Psoas muscle (tissue), 8 donors: ENCODE measurements around the gene COPS4. TPM values are rescaled to one million over a fixed set of nuclear protein-coding genes. Genes with fewer than 3 reads are reported as not detected.
"Not testable (repeated sequence)": the region's sequence is repeated elsewhere in the genome, so short reads cannot be mapped to it uniquely, and the experiment has no call there.

Experiments used
- ATAC-seq, 4 donors: fragments of 200-7000 bp; cut with Tn5 transposase; one replicate each; pipeline ENCODE4 v1.9.1; 2020; ENCODE audit warnings: moderate library complexity in 3 of 4, mild to moderate bottlenecking in 2 of 4
- DNase-seq, 2 donors: peaks; one replicate each; pipeline ENCODE4 v3.0.0-alpha.2; 2020
- H3K27ac ChIP-seq: fragments of 200-600 bp; one replicate; pipeline ENCODE4 v1.8.0; 2022
- H3K27me3 ChIP-seq, 3 donors: fragments of 200-600 bp in 1 of 3; one replicate each; pipeline versions ENCODE4 v1.6.1 to v1.8.0; 2013 to 2022; ENCODE audit warnings: low read length in 2 of 3, mild to moderate bottlenecking in 2 of 3, moderate library complexity in 1 of 3; ENCODE audit not compliant: insufficient read depth in 3 of 3
- H3K36me3 ChIP-seq, 2 donors: fragments of 200-600 bp in 1 of 2; one replicate each; pipeline versions ENCODE4 v1.6.1 to v1.8.0; 2013 to 2022; ENCODE audit warnings: low read depth in 1 of 2, mild to moderate bottlenecking in 1 of 2, moderate library complexity in 1 of 2; ENCODE audit not compliant: insufficient read depth in 1 of 2
- H3K4me1 ChIP-seq: fragments of 200-600 bp; one replicate; pipeline ENCODE4 v1.8.0; 2022
- H3K4me3 ChIP-seq: fragments of 200-600 bp; one replicate; pipeline ENCODE4 v1.8.0; 2022; ENCODE audit warnings: mild to moderate bottlenecking
- H3K9me3 ChIP-seq: fragments of 200-600 bp; one replicate; pipeline ENCODE4 v1.8.0; 2022
- WGBS, 3 donors: extraction: QIAGEN DNeasy Blood & Tissue Kit; methylation state at CpG; one replicate each; pipeline versions ENCODE4 v1.1.6 to v1.1.7; 2013; 5-methylcytosine and 5-hydroxymethylcytosine counted together
- intact Hi-C, 2 donors: fragments of 100-400 bp; cut with DNase I; formaldehyde crosslinking; loops; one replicate each; pipeline versions ENCODE4 v1.11.0 to v1.14.2; 2022
- polyA plus RNA-seq, 3 donors: library from polyadenylated mRNA; stranded (reverse); fragments of 200-250 nt; gene quantifications; one replicate each; pipeline ENCODE4 v1.2.3, GENCODE V29; 2013
- total RNA-seq, 4 donors: library from RNA; stranded (reverse); fragmentation: NEBNext Ultra II Directional in 2 of 4; extraction: Animal tissue kit (Norgen Biotek cat#: 25700) in 2 of 4; gene quantifications; one replicate each; pipeline versions ENCODE4 v1.2.1 to v1.2.4, GENCODE V29; 2021 to 2023
- TF ChIP-seq, protein P1 (sequence below): fragments of 200-600 bp; IDR thresholded peaks from one replicate; pipeline ENCODE4 v1.8.0; 2022; ENCODE audit warnings: antibody characterized with exemption
- donor health status: healthy with polysubstance abuse.
- donor health status: DM: no; HTN: no; CAD: no; lungs with moderate emphysema.
- donor health status: Bipolar disorder and iron deficiency.
- donor health status: healthy.
- donor health status: DM: yes; HTN: yes; CAD: no.
- donor health status: DM: no; HTN: no; CAD: no.
- donor health status: DM: no; HTN: no; CAD: no.
- donor health status: DM: yes; HTN: yes; CAD: no.

Gene COPS4
- total and polyA plus RNA-seq, 7 donors, result 32.5 to 89.8 (median 60.2) TPM

DNA sequence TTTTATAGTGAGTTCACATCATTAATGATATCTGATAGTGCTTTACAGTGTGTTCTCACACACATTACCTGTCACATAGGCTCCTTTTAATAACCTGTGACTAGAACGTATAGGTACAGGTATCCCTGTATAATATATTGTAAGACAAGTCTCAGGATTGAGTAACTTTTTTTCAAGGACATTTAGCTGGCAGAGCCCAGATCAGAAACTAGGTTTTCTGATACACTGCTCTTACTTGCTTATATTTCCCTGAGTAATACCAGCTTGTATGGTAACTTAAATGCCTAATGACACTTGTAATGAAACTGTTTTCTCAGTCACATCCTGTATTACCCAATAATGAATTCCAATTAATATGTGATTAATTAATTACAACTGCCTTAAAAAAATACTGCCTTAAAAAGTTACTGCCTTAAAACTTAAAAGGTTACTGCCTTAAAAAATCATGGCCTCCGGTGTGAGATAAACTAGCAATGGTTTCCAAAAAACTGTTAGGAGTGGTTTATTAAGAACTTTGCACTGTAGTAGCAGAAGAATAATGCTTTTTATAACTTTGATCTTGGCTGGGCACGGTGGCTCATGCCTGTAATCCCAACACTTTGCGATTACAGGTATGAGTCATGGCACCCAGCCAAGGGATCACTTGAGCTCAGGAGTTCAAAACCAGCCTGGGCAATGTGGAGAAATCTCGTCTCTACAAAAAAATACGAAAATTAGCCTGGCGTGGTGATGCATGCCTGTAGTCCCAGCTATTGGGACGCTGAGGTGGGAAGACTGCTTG lies 11.9 kb downstream of the COPS4 start:
- Histone ChIP-seq H3K27me3 (no peaks in the 10 kb centered on the region), H3K9me3 (no peaks in the 10 kb centered on the region), H3K36me3 (peaks cover 0 to 44% of the 10 kb centered on the region in 2 donors), H3K27ac (no peak overlapping the region), H3K4me1 (peaks cover 11% of the 10 kb centered on the region), H3K4me3 (no peak overlapping the region)
- ATAC-seq, result no peak
- 85 to 89% (median 89%) methylated on average over 8 of the region's 8 CpGs for WGBS, 3 donors
- intact Hi-C loops, result no loop called here
- no peak for DNase-seq
- TF ChIP-seq, protein P1, sequence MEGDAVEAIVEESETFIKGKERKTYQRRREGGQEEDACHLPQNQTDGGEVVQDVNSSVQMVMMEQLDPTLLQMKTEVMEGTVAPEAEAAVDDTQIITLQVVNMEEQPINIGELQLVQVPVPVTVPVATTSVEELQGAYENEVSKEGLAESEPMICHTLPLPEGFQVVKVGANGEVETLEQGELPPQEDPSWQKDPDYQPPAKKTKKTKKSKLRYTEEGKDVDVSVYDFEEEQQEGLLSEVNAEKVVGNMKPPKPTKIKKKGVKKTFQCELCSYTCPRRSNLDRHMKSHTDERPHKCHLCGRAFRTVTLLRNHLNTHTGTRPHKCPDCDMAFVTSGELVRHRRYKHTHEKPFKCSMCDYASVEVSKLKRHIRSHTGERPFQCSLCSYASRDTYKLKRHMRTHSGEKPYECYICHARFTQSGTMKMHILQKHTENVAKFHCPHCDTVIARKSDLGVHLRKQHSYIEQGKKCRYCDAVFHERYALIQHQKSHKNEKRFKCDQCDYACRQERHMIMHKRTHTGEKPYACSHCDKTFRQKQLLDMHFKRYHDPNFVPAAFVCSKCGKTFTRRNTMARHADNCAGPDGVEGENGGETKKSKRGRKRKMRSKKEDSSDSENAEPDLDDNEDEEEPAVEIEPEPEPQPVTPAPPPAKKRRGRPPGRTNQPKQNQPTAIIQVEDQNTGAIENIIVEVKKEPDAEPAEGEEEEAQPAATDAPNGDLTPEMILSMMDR, result no peak

DNA sequence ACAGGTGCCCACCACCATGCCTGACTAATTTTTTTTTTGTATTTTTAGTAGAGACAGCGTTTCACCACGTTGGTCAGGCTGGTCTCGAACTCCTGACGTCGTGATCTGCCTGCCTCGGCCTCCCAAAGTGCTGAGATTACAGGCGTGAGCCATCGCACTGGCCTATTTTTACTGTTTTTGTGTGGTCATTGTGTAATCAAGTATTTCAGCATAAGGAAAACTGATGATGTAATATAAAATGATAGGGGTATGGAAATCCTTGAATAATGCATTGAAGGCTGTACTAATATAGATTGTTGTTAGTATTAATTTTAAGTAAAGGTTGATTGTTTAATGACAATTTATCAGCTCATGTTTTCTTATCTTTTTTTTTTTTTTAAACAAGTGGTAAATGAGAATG lies 13.8 kb downstream of the COPS4 start:
- H3K9me3 ChIP-seq, H3K27ac ChIP-seq, H3K4me3 ChIP-seq, ATAC-seq, DNase-seq, H3K27me3 ChIP-seq, intact Hi-C loops, H3K4me1 ChIP-seq: not testable (repeated sequence)
- WGBS, 3 donors, result 95 to 96% (median 95%) methylated on average over 8 of the region's 8 CpGs
- H3K36me3 ChIP-seq, result peaks cover 0 to 63% of the 10 kb centered on the region in 2 donors

DNA sequence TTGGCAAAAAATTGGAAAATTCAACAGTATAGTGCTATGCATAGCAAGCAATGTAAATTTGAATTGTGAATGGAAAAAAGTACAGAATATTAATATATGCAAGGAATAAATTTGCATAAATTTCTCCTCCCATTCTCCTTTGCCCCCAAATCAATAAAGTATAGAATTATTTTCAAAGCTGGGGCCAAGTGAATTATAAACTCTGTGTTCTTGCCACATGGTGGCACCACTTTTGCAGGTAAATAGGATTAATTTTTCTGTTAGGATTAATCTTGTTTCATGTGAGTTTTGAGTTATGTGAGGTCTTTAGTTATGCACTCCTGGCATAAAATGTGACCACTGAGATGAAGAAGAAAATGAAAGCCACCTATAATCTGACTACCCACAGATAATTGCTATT lies 19.9 kb downstream of the COPS4 start:
- Histone ChIP-seq H3K9me3 (no peaks in the 10 kb centered on the region), H3K27me3 (no peaks in the 10 kb centered on the region), H3K4me3 (no peak overlapping the region), H3K27ac (no peak overlapping the region), H3K36me3 (peaks cover 0 to 91% of the 10 kb centered on the region in 2 donors), H3K4me1 (no peaks in the 10 kb centered on the region)
- DNase-seq (no peak), ATAC-seq (no peak)
- TF ChIP-seq, protein P1, result peak; percentile 32
- intact Hi-C loops, result no loop called here

DNA sequence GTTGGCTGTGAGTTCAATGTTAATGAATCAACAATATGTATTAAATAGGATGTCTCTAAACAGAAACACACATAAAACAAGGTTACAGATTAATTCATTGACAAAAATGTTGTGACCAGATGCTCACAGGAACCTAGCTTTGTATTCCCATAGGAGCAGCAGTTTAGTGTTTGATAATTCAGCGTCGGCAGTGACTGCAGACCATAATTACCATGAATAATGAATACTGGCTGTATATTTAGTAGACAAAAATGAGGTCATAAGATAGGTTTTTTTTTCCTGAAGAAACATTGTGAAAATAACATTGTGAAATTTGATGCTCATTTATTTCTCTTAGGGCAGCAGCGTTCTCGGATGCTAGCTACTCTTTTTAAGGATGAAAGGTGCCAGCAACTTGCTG lies 27.8 kb downstream of the COPS4 start:
- peaks cover 3 to 99% of the 10 kb centered on the region in 2 donors for H3K36me3 ChIP-seq
- no peak for ATAC-seq
- WGBS, 3 donors, result 68 to 88% (median 73%) methylated on average over 4 of the region's 4 CpGs

DNA sequence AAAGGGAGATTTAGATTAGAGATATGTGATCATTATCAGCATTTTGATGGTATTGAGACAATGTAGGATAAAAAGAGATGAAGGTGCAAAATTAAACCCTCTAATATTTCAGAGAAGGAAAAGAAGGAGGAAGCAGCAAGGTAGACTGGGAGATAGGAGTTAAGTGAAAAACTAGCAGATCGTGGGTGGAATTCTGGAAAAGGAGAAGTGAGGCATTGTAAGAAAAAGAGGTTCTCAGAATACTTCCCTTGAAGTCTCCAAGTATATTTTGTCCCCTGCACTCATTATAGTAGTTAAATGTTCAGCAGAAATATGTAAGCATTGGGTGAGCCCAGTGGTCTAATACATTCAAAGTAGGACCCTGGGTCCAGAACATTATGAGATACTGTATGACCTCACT lies 30.3 kb downstream of the COPS4 start:
- TF ChIP-seq, protein P1, result no peak
- Histone ChIP-seq H3K27me3 (no peaks in the 10 kb centered on the region), H3K4me1 (no peaks in the 10 kb centered on the region), H3K36me3 (peaks cover 3 to 99% of the 10 kb centered on the region in 2 donors), H3K9me3 (no peaks in the 10 kb centered on the region), H3K4me3 (no peak overlapping the region), H3K27ac (no peak overlapping the region)
- ATAC-seq (no peak), DNase-seq (no peak)
- intact Hi-C loops, result no loop called here
- 87 to 100% (median 92%) methylated on average over 1 of the region's 1 CpG for WGBS, 3 donors

More for the DNA sequence above, 27.8 kb downstream of the COPS4 start:
- H3K27ac ChIP-seq, result no peak overlapping the region
- no peaks in the 10 kb centered on the region for H3K27me3 ChIP-seq
- no peaks in the 10 kb centered on the region for H3K4me1 ChIP-seq
- H3K9me3 ChIP-seq, result no peaks in the 10 kb centered on the region
- no peak overlapping the region for H3K4me3 ChIP-seq
- DNase-seq, result no peak
- TF ChIP-seq, protein P1, result no peak
- intact Hi-C loops, result no loop called here
